ENCODE results near the gene TTI1. TPM values are rescaled to one million over a fixed set of nuclear protein-coding genes. Genes with fewer than 3 reads are reported as not detected.
A peak's percentile ranks its signal among the peaks of the same experiment; 100 is the strongest.

Gene TTI1
- total and polyA plus RNA-seq, 9 of the 15 experiments (the other 6 are each of a cell fraction or from before 2014, with no cell fraction given) = 9.8 to 55.1 (median 39.4) TPM

GRCh38 chr20:38000293-38000692, 33.0 kb downstream of the TTI1 start:
- ATAC-seq (no peak), FAIRE-seq (no peak), DNase-seq (ENCODE audit: extremely low read depth in 1 of 4, low spot score in 3 of 4) (peak in 3 of 4 experiments; percentile 19 to 35 (median 31))
- Histone ChIP-seq H3K36me3 (ENCODE audit: control insufficient read depth, insufficient read depth, low read length) (peaks cover 97% of the 10 kb centered on the region), H3K27ac (ENCODE audit: extremely low read depth, low read depth, low read length) (no peak overlapping the region; the same call in 2 of the 3 replicates), H3K27me3 (ENCODE audit: control insufficient read depth in 2 of 2, insufficient read depth in 2 of 2, low read length in 2 of 2) (no peaks in the 10 kb centered on the region), H3K9me1 (ENCODE audit: control insufficient read depth, insufficient read depth, low read length) (no peaks in the 10 kb centered on the region), H3K9me3 (replicated peaks; ENCODE audit: control insufficient read depth, insufficient read depth, low read depth, low read length) (no peaks in the 10 kb centered on the region), H3K9ac (ENCODE audit: insufficient read depth in 1 of 2, low read depth in 2 of 2, low read length in 2 of 2) (no peak overlapping the region), H3K4me2 (ENCODE audit: insufficient read depth, low read length) (no peak overlapping the region), H4K20me1 (replicated peaks; ENCODE audit: control insufficient read depth, insufficient read depth, low read length) (0 out of 2 replicates have a peak, but pooled peaks cover 10% of the 10 kb centered on the region), H3K4me3 (no peak overlapping the region), H3K79me2 (ENCODE audit: control insufficient read depth, insufficient read depth, low read length) (no peaks in the 10 kb centered on the region; the same call in 1 of the 3 replicates), H2AFZ (ENCODE audit: low read depth, low read length) (no peak overlapping the region), H3K4me1 (replicated peaks in 1 of 2; ENCODE audit: control insufficient read depth in 2 of 2, insufficient read depth in 2 of 2, low read length in 2 of 2) (peaks cover 8 to 10% of the 10 kb centered on the region in 2 experiments; a peak in 4 of 5 replicates)
- WGBS (ENCODE audit: insufficient coverage, low coverage, missing lambda C conversion rate) = 75% methylated on average over 13 of the region's 13 CpGs
- POLR2A ChIA-PET = no interaction called here
- CTCF ChIA-PET (ENCODE audit: low intra/inter-chr PET ratio) = no interaction called here
- intact Hi-C loops (cut with micrococcal nuclease) (no loop called here), in situ Hi-C loops (cut with MboI) (no loop called here)
- BruUV-seq (replicated peaks) = no TSS peak
- TF ChIP-seq TFAP4 (CRISPR knock-in tag; IDR thresholded peaks at IDR 0.05; ENCODE audit: borderline replicate concordance) (no peak), EZH2 (IDR thresholded peaks at IDR 0.05; ENCODE audit: borderline replicate concordance, low read depth, low read length) (no peak), BCLAF1 (IDR thresholded peaks at IDR 0.05; ENCODE audit: borderline replicate concordance in 1 of 2, control insufficient read depth in 1 of 2, low read depth in 2 of 2, low read length in 1 of 2) (no peak), ZKSCAN1 (IDR thresholded peaks at IDR 0.05; ENCODE audit: low read depth, low read length) (peak; percentile 68; the same call in 1 of the 2 replicates), JUND (IDR thresholded peaks at IDR 0.05; ENCODE audit: borderline replicate concordance, low read depth, low read length) (no peak), JUND (tag; IDR thresholded peaks at IDR 0.05; ENCODE audit: borderline replicate concordance, low read depth, low read length) (no peak), EGR1 (conservative IDR thresholded peaks at IDR 0.05) (peak; percentile 74), ZNF197 (CRISPR knock-in tag; IDR thresholded peaks at IDR 0.05; ENCODE audit: low read depth) (no peak), MYC (IDR thresholded peaks at IDR 0.05; ENCODE audit: low read depth, low read length) (no peak), MYC (CRISPR knock-in tag; IDR thresholded peaks at IDR 0.05; ENCODE audit: borderline replicate concordance, low read depth) (no peak), KDM5B (IDR thresholded peaks at IDR 0.05; ENCODE audit: insufficient replicate concordance, low read depth, low read length) (no peak)
- TF ChIP-seq, protein P1, sequence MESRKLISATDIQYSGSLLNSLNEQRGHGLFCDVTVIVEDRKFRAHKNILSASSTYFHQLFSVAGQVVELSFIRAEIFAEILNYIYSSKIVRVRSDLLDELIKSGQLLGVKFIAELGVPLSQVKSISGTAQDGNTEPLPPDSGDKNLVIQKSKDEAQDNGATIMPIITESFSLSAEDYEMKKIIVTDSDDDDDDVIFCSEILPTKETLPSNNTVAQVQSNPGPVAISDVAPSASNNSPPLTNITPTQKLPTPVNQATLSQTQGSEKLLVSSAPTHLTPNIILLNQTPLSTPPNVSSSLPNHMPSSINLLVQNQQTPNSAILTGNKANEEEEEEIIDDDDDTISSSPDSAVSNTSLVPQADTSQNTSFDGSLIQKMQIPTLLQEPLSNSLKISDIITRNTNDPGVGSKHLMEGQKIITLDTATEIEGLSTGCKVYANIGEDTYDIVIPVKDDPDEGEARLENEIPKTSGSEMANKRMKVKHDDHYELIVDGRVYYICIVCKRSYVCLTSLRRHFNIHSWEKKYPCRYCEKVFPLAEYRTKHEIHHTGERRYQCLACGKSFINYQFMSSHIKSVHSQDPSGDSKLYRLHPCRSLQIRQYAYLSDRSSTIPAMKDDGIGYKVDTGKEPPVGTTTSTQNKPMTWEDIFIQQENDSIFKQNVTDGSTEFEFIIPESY (CRISPR knock-in tag; IDR thresholded peaks at IDR 0.05) = peak; percentile 86
- TF ChIP-seq, protein P2, sequence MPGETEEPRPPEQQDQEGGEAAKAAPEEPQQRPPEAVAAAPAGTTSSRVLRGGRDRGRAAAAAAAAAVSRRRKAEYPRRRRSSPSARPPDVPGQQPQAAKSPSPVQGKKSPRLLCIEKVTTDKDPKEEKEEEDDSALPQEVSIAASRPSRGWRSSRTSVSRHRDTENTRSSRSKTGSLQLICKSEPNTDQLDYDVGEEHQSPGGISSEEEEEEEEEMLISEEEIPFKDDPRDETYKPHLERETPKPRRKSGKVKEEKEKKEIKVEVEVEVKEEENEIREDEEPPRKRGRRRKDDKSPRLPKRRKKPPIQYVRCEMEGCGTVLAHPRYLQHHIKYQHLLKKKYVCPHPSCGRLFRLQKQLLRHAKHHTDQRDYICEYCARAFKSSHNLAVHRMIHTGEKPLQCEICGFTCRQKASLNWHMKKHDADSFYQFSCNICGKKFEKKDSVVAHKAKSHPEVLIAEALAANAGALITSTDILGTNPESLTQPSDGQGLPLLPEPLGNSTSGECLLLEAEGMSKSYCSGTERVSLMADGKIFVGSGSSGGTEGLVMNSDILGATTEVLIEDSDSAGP (CRISPR knock-in tag; IDR thresholded peaks at IDR 0.05) = no peak
